Mucosa of rectum (tissue), 2 donors: ENCODE results near the gene UBE2QL1.
A peak's percentile ranks its signal among the peaks of the same experiment; 100 is the strongest.

Source experiments
- H3K27ac ChIP-seq, 2 donors: one replicate each; pipeline ENCODE4 v1.7.0; 2013; ENCODE audit warnings: inconsistent platforms in 2 of 2, low read depth in 2 of 2, low read length in 2 of 2
- H3K27me3 ChIP-seq, 2 donors: one replicate each; pipeline ENCODE4 v1.7.0; 2013; ENCODE audit warnings: low read length in 2 of 2; ENCODE audit not compliant: control insufficient read depth in 2 of 2, insufficient read depth in 2 of 2
- H3K36me3 ChIP-seq, 2 donors: one replicate each; pipeline ENCODE4 v1.7.0; 2013; ENCODE audit warnings: low read length in 2 of 2; ENCODE audit not compliant: control insufficient read depth in 2 of 2, insufficient read depth in 2 of 2
- H3K4me1 ChIP-seq, 2 donors: one replicate each; pipeline ENCODE4 v1.7.0; 2013; ENCODE audit warnings: low read length in 2 of 2, mild to moderate bottlenecking in 1 of 2; ENCODE audit not compliant: control insufficient read depth in 2 of 2, insufficient read depth in 2 of 2
- H3K4me3 ChIP-seq, 2 donors: one replicate each; pipeline ENCODE4 v1.7.0; 2013; ENCODE audit warnings: low read length in 2 of 2
- H3K9ac ChIP-seq, 2 donors: one replicate each; pipeline ENCODE4 v1.7.0; 2013; ENCODE audit warnings: low read length in 2 of 2, low read depth in 1 of 2, mild to moderate bottlenecking in 1 of 2
- H3K9me3 ChIP-seq, 2 donors: one replicate each; pipeline ENCODE4 v1.7.0; 2013; ENCODE audit warnings: low read length in 2 of 2; ENCODE audit not compliant: control insufficient read depth in 2 of 2
- donor health status: healthy.
- donor health status: Normal muscosa, but diverticular disease.

Gene UBE2QL1

DNA sequence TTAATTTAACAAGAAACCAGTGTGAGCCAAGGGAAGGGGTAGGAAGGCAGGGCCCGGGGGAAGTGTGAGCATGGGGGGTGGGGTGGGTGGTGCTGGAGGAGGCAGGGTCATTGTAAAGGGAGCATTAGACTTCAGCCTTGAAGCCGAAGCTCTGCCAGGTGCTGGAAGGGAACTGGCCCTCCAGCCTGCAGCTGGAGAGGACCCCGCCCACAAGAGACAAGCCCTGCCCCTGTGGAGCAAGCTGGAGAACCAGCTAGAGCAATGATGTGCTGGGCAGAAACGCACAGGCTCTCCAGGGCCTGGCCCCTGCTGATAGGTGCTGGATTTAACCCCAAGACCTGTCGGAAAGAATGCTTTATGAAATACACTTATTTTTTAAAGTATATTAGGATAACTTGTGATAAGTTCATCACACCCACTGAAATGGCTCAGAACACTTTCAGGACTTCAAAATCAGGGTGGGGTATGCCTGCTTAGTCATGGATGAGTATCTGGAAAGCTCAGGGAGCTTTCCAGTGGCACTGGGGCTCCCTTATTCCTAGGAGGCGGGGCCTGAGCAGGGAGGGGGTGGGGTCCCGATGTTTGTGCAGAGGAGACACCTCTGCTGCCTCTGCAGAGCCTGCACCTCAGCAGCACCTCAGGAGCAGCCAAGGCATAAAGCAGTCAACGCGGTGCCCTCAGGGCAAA lies 27.1 kb downstream of the UBE2QL1 start:
- H3K9ac ChIP-seq, result no peak overlapping the region
- no peaks in the 10 kb centered on the region for H3K36me3 ChIP-seq
- no peak overlapping the region for H3K4me3 ChIP-seq
- H3K4me1 ChIP-seq, result no peaks in the 10 kb centered on the region
- H3K27ac ChIP-seq, result no peak overlapping the region
- no peaks in the 10 kb centered on the region for H3K9me3 ChIP-seq
- peaks cover 2 to 3% of the 10 kb centered on the region in 2 donors for H3K27me3 ChIP-seq

DNA sequence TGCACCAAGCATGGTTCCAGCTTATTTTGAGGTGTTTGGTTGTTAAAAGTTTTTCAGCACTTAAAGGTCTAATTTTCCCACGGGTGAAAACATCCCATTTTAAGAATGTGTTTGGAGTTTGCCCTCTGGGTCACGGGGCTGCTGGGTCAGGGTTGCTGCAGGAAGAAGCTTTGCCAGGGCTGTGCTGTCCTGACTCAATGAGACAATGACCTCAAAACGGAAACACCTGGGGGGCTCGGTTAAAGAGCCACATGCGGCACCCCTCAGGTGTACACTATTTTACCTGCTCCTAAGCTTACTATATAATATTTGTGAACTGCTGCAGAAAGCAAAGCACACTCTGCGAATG lies 27.6 kb downstream of the UBE2QL1 start:
- H3K27me3 ChIP-seq, result peaks cover 2 to 3% of the 10 kb centered on the region in 2 donors
- no peaks in the 10 kb centered on the region for H3K4me1 ChIP-seq
- no peak overlapping the region for H3K27ac ChIP-seq
- H3K9ac ChIP-seq, result no peak overlapping the region
- no peaks in the 10 kb centered on the region for H3K9me3 ChIP-seq
- no peaks in the 10 kb centered on the region for H3K36me3 ChIP-seq
- H3K4me3 ChIP-seq, result no peak overlapping the region

DNA sequence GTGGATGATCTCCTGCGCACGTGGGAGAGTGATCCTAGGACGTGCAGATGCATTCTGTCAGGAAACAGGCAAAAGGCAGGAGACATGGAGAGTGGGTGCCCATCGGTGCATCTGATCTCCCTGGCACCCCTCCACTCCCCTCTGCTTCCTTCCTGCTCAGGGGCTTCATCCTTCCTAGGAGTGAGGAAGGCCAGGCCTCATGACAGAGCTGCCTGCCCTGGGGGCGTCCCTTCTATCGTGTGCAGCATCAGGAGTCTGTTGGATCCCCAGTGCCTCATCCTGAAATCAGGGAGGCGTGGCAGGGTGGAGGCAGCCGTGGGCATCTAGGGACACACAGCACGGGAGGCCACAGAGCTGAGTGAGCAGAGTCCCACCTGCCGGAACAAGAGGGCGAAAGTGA lies 30.1 kb downstream of the UBE2QL1 start:
- Histone ChIP-seq H3K4me1 (no peaks in the 10 kb centered on the region), H3K27me3 (peaks cover 0 to 2% of the 10 kb centered on the region in 2 donors), H3K27ac (no peak overlapping the region), H3K36me3 (no peaks in the 10 kb centered on the region), H3K9ac (no peak overlapping the region), H3K9me3 (no peaks in the 10 kb centered on the region), H3K4me3 (no peak overlapping the region)

GRCh38 chr5:6480133-6481051 lies 31.7 kb downstream of the UBE2QL1 start:
- no peaks in the 10 kb centered on the region for H3K27me3 ChIP-seq
- H3K9ac ChIP-seq, result no peak overlapping the region
- no peaks in the 10 kb centered on the region for H3K4me1 ChIP-seq
- H3K9me3 ChIP-seq, result no peaks in the 10 kb centered on the region
- peak overlapping the region; percentile 21 to 32 for H3K27ac ChIP-seq
- no peaks in the 10 kb centered on the region for H3K36me3 ChIP-seq
- no peak overlapping the region for H3K4me3 ChIP-seq

DNA sequence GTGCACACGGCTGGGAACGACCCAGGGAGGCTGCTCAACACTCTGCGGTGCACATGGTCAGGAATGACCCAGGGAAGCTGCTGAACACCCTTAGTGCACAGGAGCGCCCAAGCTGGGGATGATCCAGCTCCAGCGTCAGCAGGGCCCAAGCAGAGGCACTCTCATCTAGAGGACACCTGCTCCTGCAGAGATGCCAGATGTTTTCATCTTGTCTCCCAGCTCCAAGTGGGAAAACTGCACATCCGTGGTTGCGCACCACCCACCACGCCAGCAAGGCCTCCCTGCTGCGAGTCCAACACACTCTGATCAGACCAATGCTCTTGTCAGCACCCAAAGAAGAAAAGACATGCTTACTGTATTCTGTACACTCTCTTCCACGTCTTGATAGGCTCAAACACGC lies 34.1 kb downstream of the UBE2QL1 start:
- no peaks in the 10 kb centered on the region for H3K4me1 ChIP-seq
- no peaks in the 10 kb centered on the region for H3K9me3 ChIP-seq
- no peaks in the 10 kb centered on the region for H3K27me3 ChIP-seq
- no peak overlapping the region for H3K9ac ChIP-seq
- no peaks in the 10 kb centered on the region for H3K36me3 ChIP-seq
- no peak overlapping the region for H3K4me3 ChIP-seq
- H3K27ac ChIP-seq, result no peak overlapping the region

GRCh38 chr5:6483880-6484382 lies 35.3 kb downstream of the UBE2QL1 start:
- Histone ChIP-seq H3K36me3 (no peaks in the 10 kb centered on the region), H3K4me1 (no peaks in the 10 kb centered on the region), H3K9me3 (no peaks in the 10 kb centered on the region), H3K27me3 (no peaks in the 10 kb centered on the region), H3K4me3 (peak overlapping the region in 1 of 2 donors; percentile 7), H3K27ac (peak overlapping the region; percentile 2 to 66), H3K9ac (no peak overlapping the region)

- Histone ChIP-seq H3K27me3 (no peaks in the 10 kb centered on the region), H3K9ac (no peak overlapping the region), H3K9me3 (no peaks in the 10 kb centered on the region), H3K36me3 (no peaks in the 10 kb centered on the region), H3K27ac (peak overlapping the region; percentile 2 to 66), H3K4me3 (peak overlapping the region in 1 of 2 donors; percentile 7), H3K4me1 (no peaks in the 10 kb centered on the region)
Measured at GRCh38 chr5:6484446-6484845, 35.8 kb downstream of the UBE2QL1 start.

DNA sequence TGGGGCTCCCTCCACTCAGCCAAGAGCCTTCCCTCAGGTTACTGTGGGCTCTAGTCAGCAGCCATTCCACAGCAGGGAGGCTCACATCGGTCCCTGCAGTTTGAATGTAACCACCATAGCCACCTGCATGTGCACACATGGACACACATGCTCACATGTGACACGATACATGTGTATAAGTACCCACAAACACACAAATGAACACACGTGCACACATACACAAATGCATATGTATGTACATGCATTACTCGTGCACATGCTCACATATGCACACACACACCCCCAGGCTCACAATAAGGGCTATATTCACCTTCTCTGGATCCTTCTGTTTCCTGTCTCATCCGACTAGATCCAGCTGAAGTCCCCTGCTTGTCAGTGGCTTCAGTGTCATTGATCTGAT lies 36.2 kb downstream of the UBE2QL1 start:
- Histone ChIP-seq H3K4me3 (no peak overlapping the region), H3K9ac (no peak overlapping the region), H3K36me3 (no peaks in the 10 kb centered on the region), H3K27ac (peak overlapping the region; percentile 5 to 66), H3K27me3 (no peaks in the 10 kb centered on the region), H3K4me1 (no peaks in the 10 kb centered on the region), H3K9me3 (no peaks in the 10 kb centered on the region)

DNA sequence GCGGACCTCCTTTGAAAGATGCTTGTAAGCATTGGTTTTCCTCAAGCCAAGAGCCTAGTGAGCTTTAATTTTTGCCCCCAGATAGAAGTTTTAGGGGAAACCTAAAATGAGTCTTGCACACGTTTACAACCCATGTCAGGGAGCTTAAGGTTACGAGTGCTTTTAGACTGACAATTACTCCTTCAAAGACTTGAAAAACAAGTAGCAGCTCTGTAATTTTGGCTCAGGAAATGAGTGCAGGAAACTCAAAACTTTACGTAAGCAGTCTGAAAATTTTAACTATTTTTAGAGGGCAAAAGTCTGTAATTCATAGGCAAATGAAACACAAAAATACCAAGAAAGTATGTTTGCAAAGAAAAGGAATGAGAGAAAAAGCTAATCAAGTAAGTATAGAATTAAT lies 36.8 kb downstream of the UBE2QL1 start:
- Histone ChIP-seq H3K36me3 (no peaks in the 10 kb centered on the region), H3K9ac (no peak overlapping the region), H3K27ac (peak overlapping the region; percentile 5 to 66), H3K4me3 (no peak overlapping the region), H3K4me1 (no peaks in the 10 kb centered on the region), H3K9me3 (no peaks in the 10 kb centered on the region), H3K27me3 (no peaks in the 10 kb centered on the region)

- H3K27ac ChIP-seq, result peak overlapping the region in 1 of 2 donors; percentile 18
- H3K4me3 ChIP-seq, result no peak overlapping the region
- H3K36me3 ChIP-seq, result no peaks in the 10 kb centered on the region
Measured at GRCh38 chr5:6486074-6486473, 37.4 kb downstream of the UBE2QL1 start.

More at GRCh38 chr5:6486074-6486473, 37.4 kb downstream of the UBE2QL1 start:
- Histone ChIP-seq H3K27me3 (no peaks in the 10 kb centered on the region), H3K4me1 (no peaks in the 10 kb centered on the region), H3K9ac (no peak overlapping the region), H3K9me3 (no peaks in the 10 kb centered on the region)
